ENCODE measurements around the gene IFNLR1. TPM values are rescaled to one million over a fixed set of nuclear protein-coding genes. Genes with fewer than 3 reads are reported as not detected.
A peak's percentile ranks its signal among the peaks of the same experiment; 100 is the strongest.

The IFNLR1 gene
- total RNA-seq, 2 donors from 2014 or later = 7.9 to 16.8 TPM

GRCh38 chr1:24201941-24202440 is 14.9 kb upstream of the IFNLR1 start:
- peak; percentile 96 for DNase-seq
- Histone ChIP-seq H3K27me3 (no peaks in the 10 kb centered on the region), H3K36me3 (no peaks in the 10 kb centered on the region), H3K9ac (ENCODE audit: low read depth in 2 of 2, low read length in 2 of 2) (peak overlapping the region in 1 of 2 donors; percentile 31), H3K4me3 (no peak overlapping the region), H3K4me1 (peaks cover 8% of the 10 kb centered on the region), H3K27ac (peak overlapping the region; percentile 40), H3K9me3 (no peaks in the 10 kb centered on the region)
- intact Hi-C loops (cut with DNase I) = loop anchor here (5.0 to 10.0 kb wide), 2 partner anchors 50 to 103 kb away; no protein-coding TSS in a partner anchor
- TF ChIP-seq CTCF (IDR thresholded peaks at IDR 0.05) = peak; percentile 78

- peak; percentile 66 for DNase-seq
- Histone ChIP-seq H3K27me3 (no peaks in the 10 kb centered on the region), H3K4me1 (peaks cover 8% of the 10 kb centered on the region), H3K9me3 (no peaks in the 10 kb centered on the region), H3K9ac (ENCODE audit: low read depth in 2 of 2, low read length in 2 of 2) (no peak overlapping the region), H3K4me3 (no peak overlapping the region), H3K27ac (no peak overlapping the region), H3K36me3 (no peaks in the 10 kb centered on the region)
- peak; percentile 87 for TF ChIP-seq CTCF (IDR thresholded peaks at IDR 0.05)
- intact Hi-C loops (cut with DNase I) = loop anchor here (5.0 kb wide), 1 partner anchor 438 kb away; no protein-coding TSS in a partner anchor
These were observed 12.3 kb upstream of the IFNLR1 start for GRCh38 chr1:24199291-24199900.

- intact Hi-C loops (cut with DNase I) = loop anchor here (5.0 kb wide), 1 partner anchor 439 kb away; no protein-coding TSS in a partner anchor
- no peaks in the 10 kb centered on the region for H3K36me3 ChIP-seq
- no peak for DNase-seq
- no peak overlapping the region for H3K9ac ChIP-seq (ENCODE audit: low read depth in 2 of 2, low read length in 2 of 2)
- H3K27ac ChIP-seq = no peak overlapping the region
- no peaks in the 10 kb centered on the region for H3K9me3 ChIP-seq
- TF ChIP-seq CTCF (IDR thresholded peaks at IDR 0.05) = no peak
- no peaks in the 10 kb centered on the region for H3K27me3 ChIP-seq
- no peak overlapping the region for H3K4me3 ChIP-seq
- H3K4me1 ChIP-seq = peaks cover 8% of the 10 kb centered on the region
These were observed 11.7 kb upstream of the IFNLR1 start for GRCh38 chr1:24198766-24199165.

GRCh38 chr1:24195874-24196273 is 8.8 kb upstream of the IFNLR1 start:
- Histone ChIP-seq H3K9ac (ENCODE audit: low read depth in 2 of 2, low read length in 2 of 2) (peak overlapping the region in 1 of 2 donors; percentile 12), H3K9me3 (no peaks in the 10 kb centered on the region), H3K36me3 (no peaks in the 10 kb centered on the region), H3K4me1 (no peaks in the 10 kb centered on the region), H3K27ac (no peak overlapping the region), H3K4me3 (no peak overlapping the region), H3K27me3 (no peaks in the 10 kb centered on the region)
- no peak for TF ChIP-seq CTCF (IDR thresholded peaks at IDR 0.05)
- intact Hi-C loops (cut with DNase I) = loop anchor here (5.0 kb wide), 1 partner anchor 441 kb away; no protein-coding TSS in a partner anchor
- no peak for DNase-seq

GRCh38 chr1:24195136-24195535 is 8.0 kb upstream of the IFNLR1 start:
- TF ChIP-seq CTCF (IDR thresholded peaks at IDR 0.05) = no peak

More at GRCh38 chr1:24195136-24195535, 8.0 kb upstream of the IFNLR1 start:
- Histone ChIP-seq H3K27ac (no peak overlapping the region), H3K9me3 (no peaks in the 10 kb centered on the region), H3K4me1 (no peaks in the 10 kb centered on the region), H3K36me3 (no peaks in the 10 kb centered on the region), H3K9ac (ENCODE audit: low read depth in 2 of 2, low read length in 2 of 2) (no peak overlapping the region), H3K4me3 (no peak overlapping the region), H3K27me3 (no peaks in the 10 kb centered on the region)
- intact Hi-C loops (cut with DNase I) = loop anchor here (5.0 kb wide), 1 partner anchor 442 kb away; no protein-coding TSS in a partner anchor
- no peak for DNase-seq
